Measurements from ENCODE around the gene ARHGAP30. TPM values are rescaled to one million over a fixed set of nuclear protein-coding genes. Genes with fewer than 3 reads are reported as not detected.

Gene ARHGAP30
- total and polyA plus RNA-seq, 4 donors: 10.5 to 66.3 (median 33.8) TPM

DNA sequence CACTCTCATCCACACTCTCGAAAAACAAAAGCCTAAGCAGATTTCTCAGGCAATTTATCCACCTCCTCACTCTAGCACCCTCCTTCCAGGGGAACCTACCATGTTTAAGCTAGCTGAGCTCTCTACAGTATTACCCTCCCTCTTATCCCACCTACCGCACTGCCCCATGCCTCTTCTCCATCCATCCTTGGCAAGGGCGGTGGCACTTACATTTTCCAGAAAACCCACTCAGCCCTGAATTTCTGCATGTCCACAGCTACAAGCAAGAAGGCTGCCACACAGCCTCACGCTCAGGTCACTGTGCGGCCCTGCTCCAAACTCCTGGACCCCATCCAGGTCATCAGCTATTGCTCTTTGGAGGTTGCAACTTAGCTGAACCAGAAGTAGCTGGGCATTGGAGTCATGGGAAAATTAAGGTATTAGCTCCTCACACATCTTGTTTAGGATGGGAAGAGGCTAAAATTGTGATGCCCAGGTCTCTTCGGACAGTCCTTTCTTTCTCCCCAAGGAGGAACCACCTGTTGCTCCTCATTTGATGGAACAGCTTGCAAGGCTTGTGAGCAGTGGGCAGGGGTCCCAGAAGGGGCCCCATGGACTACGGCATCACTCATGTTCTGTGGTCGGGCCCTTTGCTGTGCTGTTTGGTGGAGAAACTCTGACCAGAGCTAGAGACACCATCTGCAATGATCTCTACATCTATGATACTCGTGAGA lies 29.6 kb upstream of the ARHGAP30 start:
- Histone ChIP-seq H3K9me3 (ENCODE audit: control insufficient read depth in 4 of 4, insufficient read depth in 3 of 4, low read length in 3 of 4) (peaks cover 0 to 2% (median 0%) of the 10 kb centered on the region in 4 donors), H3K4me1 (ENCODE audit: control insufficient read depth in 5 of 5, insufficient read depth in 5 of 5, low read length in 5 of 5) (peaks cover 0 to 26% (median 4%) of the 10 kb centered on the region in 5 donors), H3K27ac (ENCODE audit: low read depth in 1 of 2, low read length in 1 of 2) (no peak overlapping the region), H3K9ac (ENCODE audit: insufficient read depth in 1 of 2, low read length in 2 of 2) (no peak overlapping the region), H3K27me3 (ENCODE audit: control insufficient read depth in 3 of 3, insufficient read depth in 3 of 3, low read length in 2 of 3) (no peaks in the 10 kb centered on the region), H3K4me3 (no peak overlapping the region), H3K36me3 (ENCODE audit: control insufficient read depth in 4 of 4, insufficient read depth in 4 of 4, low read length in 4 of 4) (peaks cover 11 to 18% (median 15%) of the 10 kb centered on the region in 4 donors)
- WGBS, 2 donors: 83 to 89% methylated on average over 9 of the region's 9 CpGs
- DNase-seq (no peak), ATAC-seq (ENCODE audit: insufficient read depth, low FRiP score) (no peak)
- TF ChIP-seq, protein P1, sequence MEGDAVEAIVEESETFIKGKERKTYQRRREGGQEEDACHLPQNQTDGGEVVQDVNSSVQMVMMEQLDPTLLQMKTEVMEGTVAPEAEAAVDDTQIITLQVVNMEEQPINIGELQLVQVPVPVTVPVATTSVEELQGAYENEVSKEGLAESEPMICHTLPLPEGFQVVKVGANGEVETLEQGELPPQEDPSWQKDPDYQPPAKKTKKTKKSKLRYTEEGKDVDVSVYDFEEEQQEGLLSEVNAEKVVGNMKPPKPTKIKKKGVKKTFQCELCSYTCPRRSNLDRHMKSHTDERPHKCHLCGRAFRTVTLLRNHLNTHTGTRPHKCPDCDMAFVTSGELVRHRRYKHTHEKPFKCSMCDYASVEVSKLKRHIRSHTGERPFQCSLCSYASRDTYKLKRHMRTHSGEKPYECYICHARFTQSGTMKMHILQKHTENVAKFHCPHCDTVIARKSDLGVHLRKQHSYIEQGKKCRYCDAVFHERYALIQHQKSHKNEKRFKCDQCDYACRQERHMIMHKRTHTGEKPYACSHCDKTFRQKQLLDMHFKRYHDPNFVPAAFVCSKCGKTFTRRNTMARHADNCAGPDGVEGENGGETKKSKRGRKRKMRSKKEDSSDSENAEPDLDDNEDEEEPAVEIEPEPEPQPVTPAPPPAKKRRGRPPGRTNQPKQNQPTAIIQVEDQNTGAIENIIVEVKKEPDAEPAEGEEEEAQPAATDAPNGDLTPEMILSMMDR (IDR thresholded peaks at IDR 0.05; ENCODE audit: control extremely low read depth, extremely low read depth): no peak

DNA sequence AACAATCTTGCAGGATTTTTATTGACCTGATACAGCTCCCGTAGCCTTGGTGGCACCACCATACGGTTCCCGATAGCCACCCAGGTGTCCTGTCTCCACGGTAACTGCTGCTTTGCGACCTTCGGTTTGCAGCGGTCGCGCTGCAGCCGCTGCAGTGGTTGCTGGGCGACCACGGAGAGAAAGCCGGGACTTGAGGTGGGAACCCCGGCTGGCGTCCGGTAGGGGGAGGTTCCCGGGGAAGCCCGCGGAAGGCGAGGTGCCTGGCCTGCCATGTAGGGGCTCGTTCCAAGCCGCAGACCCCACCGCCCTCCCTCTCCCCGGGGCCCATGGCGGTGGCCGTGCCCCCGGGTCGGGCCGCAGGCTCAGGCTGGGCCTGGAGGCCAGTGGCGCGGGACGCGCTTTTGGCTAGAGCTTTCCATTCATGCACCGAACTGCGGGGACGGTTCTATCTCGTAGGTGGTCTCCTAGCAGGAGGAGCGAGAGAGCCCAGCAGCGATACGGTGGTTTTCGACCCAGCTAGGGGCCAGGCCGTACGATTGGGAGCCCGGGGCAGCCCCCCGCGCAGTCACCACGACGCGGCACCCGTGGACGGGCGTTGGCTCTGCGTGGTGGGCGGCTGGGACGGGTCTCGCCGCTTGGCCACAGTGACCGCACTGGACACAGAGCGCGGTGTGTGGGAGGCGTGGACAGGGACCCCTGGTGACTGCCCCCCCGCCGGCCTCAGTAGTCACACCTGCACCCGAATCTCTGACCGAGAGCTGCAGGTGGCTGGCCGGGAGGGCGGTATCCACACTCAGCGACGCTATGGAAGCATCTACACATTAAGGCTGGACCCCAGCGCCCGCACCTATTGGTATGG lies 28.7 kb upstream of the ARHGAP30 start, which contains the start of gene KLHDC9:
Gene KLHDC9, plus strand, starts transcription at position 152 of the 859 bp plus-strand sequence. Its CDS starts 175 bp downstream, at position 327.
- TF ChIP-seq, protein P1 (IDR thresholded peaks at IDR 0.05; ENCODE audit: control extremely low read depth, extremely low read depth): no peak
- peak within 1 kb of the TSS in 1 of 2 donors; percentile 61 for H3K27ac ChIP-seq (ENCODE audit: low read depth in 1 of 2, low read length in 1 of 2)
- H3K4me1 ChIP-seq (ENCODE audit: control insufficient read depth in 5 of 5, insufficient read depth in 5 of 5, low read length in 5 of 5): peaks cover 0 to 26% (median 4%) of the 10 kb centered on the region in 5 donors
- no peaks in the 10 kb centered on the region for H3K27me3 ChIP-seq (ENCODE audit: control insufficient read depth in 3 of 3, insufficient read depth in 3 of 3, low read length in 2 of 3)
- H3K4me3 ChIP-seq: peak within 1 kb of the TSS; percentile 42
- WGBS, 2 donors: 9 to 10% methylated on average over 57 to 71 of the region's 71 CpGs
- H3K9ac ChIP-seq (ENCODE audit: insufficient read depth in 1 of 2, low read length in 2 of 2): peak within 1 kb of the TSS in 1 of 2 donors; percentile 14
- peaks cover 0 to 2% (median 0%) of the 10 kb centered on the region in 4 donors for H3K9me3 ChIP-seq (ENCODE audit: control insufficient read depth in 4 of 4, insufficient read depth in 3 of 4, low read length in 3 of 4)
- ATAC-seq (ENCODE audit: insufficient read depth, low FRiP score) (peak; percentile 76), DNase-seq (peak; percentile 66 to 84 (median 79))
- peaks cover 11 to 18% (median 15%) of the 10 kb centered on the region in 4 donors for H3K36me3 ChIP-seq (ENCODE audit: control insufficient read depth in 4 of 4, insufficient read depth in 4 of 4, low read length in 4 of 4)

- Histone ChIP-seq H3K9ac (ENCODE audit: insufficient read depth in 1 of 2, low read length in 2 of 2) (no peak overlapping the region), H3K4me1 (ENCODE audit: control insufficient read depth in 5 of 5, insufficient read depth in 5 of 5, low read length in 5 of 5) (peaks cover 0 to 26% (median 4%) of the 10 kb centered on the region in 5 donors), H3K4me3 (no peak overlapping the region), H3K27ac (ENCODE audit: low read depth in 1 of 2, low read length in 1 of 2) (no peak overlapping the region), H3K27me3 (ENCODE audit: control insufficient read depth in 3 of 3, insufficient read depth in 3 of 3, low read length in 2 of 3) (no peaks in the 10 kb centered on the region), H3K9me3 (ENCODE audit: control insufficient read depth in 4 of 4, insufficient read depth in 3 of 4, low read length in 3 of 4) (no peaks in the 10 kb centered on the region), H3K36me3 (ENCODE audit: control insufficient read depth in 4 of 4, insufficient read depth in 4 of 4, low read length in 4 of 4) (peaks cover 4 to 12% (median 9%) of the 10 kb centered on the region in 4 donors)
- ATAC-seq (ENCODE audit: insufficient read depth, low FRiP score) (no peak), DNase-seq (peak; percentile 56 to 87 (median 81))
- TF ChIP-seq, protein P1 (IDR thresholded peaks at IDR 0.05; ENCODE audit: control extremely low read depth, extremely low read depth): no peak
- 6 to 26% methylated on average over 1 of the region's 1 CpG for WGBS, 2 donors
Measured at GRCh38 chr1:161096530-161096929, 26.8 kb upstream of the ARHGAP30 start.
